GM12878 (cell line): ENCODE data around the gene LARP4B. TPM values are rescaled to one million over a fixed set of nuclear protein-coding genes. Genes with fewer than 3 reads are reported as not detected.

ENCODE experiments used
- ATAC-seq: fragments of 200-7000 bp; cut with Tn5 transposase; 3 replicates; pipeline ENCODE4 v1.9.1; 2020; ENCODE audit warnings: mild to moderate bottlenecking, moderate library complexity
- BruUV-seq: library from RNA; stranded (reverse); fragments of 400-500 nt; replicated peaks from 2 replicates; lab custom pipeline; 2021; lab: Mats Ljungman, UMichigan
- CTCF ChIA-PET: fragments of 300-600 bp; sonication (Branson Sonifier 250); formaldehyde crosslinking; extraction: SDS; loops from one replicate; lab custom pipeline; 2021; ENCODE audit warnings: inconsistent platforms; lab: Yijun Ruan, JAX
- POLR2A ChIA-PET: fragments of 350-600 bp; formaldehyde crosslinking; extraction: SDS; loops from one replicate; lab custom pipeline; 2021; ENCODE audit warnings: inconsistent platforms; lab: Charles Lee
- RAD21 ChIA-PET: fragments of 300-600 bp; sonication (Branson Sonifier 250); formaldehyde crosslinking; loops from one replicate; lab custom pipeline; 2023; ENCODE audit warnings: antibody characterized with exemption; ENCODE audit not compliant: unreplicated experiment; lab: Charles Lee
- SMC1A ChIA-PET: fragments of 300-600 bp; sonication (Branson Sonifier 250); formaldehyde crosslinking; loops from one replicate; lab custom pipeline; 2023; ENCODE audit not compliant: unreplicated experiment, uncharacterized antibody; lab: Charles Lee
- DNase-seq: peaks from one replicate; pipeline ENCODE4 v3.0.0-alpha.2; 2011; ENCODE audit warnings: low read depth, low spot score
- FAIRE-seq: peaks from 3 replicates; lab custom pipeline; 2011; peaks lifted over from hg19 to GRCh38; lab: Jason Lieb, UNC
- H2AFZ ChIP-seq: 2 replicates; pipeline ENCODE4 v1.6.0; 2011; ENCODE audit warnings: low read depth, low read length, control low read depth; ENCODE audit not compliant: control insufficient read depth
- H3K27ac ChIP-seq: 2 replicates; pipeline ENCODE4 v1.5.1; 2011; ENCODE audit warnings: control low read depth; ENCODE audit not compliant: control insufficient read depth, insufficient read depth
- H3K27me3 ChIP-seq, 2 experiments: replicated peaks in 1 of 2; 2 replicates each; pipeline versions ENCODE4 v1.6.0 to v1.6.1; 2011; ENCODE audit warnings: low read length in 1 of 2; ENCODE audit not compliant: control insufficient read depth in 2 of 2, insufficient read depth in 2 of 2
- H3K36me3 ChIP-seq, 2 experiments: 2 replicates each; pipeline ENCODE4 v1.5.1; 2011; ENCODE audit warnings: low read length in 1 of 2; ENCODE audit not compliant: control insufficient read depth in 2 of 2, insufficient read depth in 2 of 2
- H3K4me1 ChIP-seq: 2 replicates; pipeline ENCODE4 v1.6.1; 2011; ENCODE audit warnings: mild to moderate bottlenecking, low read length, moderate library complexity, mixed read lengths; ENCODE audit not compliant: control insufficient read depth, insufficient read depth
- H3K4me2 ChIP-seq: 2 replicates; pipeline ENCODE4 v1.6.0; 2011; ENCODE audit warnings: control low read depth; ENCODE audit not compliant: control insufficient read depth, insufficient read depth
- H3K4me3 ChIP-seq: fragments of 200-600 bp; sonication (generic); 2 replicates; pipeline ENCODE4 v1.5.1; 2016
- H3K79me2 ChIP-seq: 2 replicates; pipeline ENCODE4 v1.6.0; 2011; ENCODE audit warnings: low read length; ENCODE audit not compliant: control insufficient read depth, insufficient read depth
- H3K9ac ChIP-seq: 2 replicates; pipeline ENCODE4 v1.8.0; 2011; ENCODE audit warnings: low read length, control low read depth, mixed read lengths; ENCODE audit not compliant: control insufficient read depth, insufficient read depth
- H3K9me3 ChIP-seq: replicated peaks from 3 replicates; pipeline ENCODE4 v1.5.1; 2011; ENCODE audit warnings: mild to moderate bottlenecking, low read length; ENCODE audit not compliant: control insufficient read depth, insufficient read depth
- H4K20me1 ChIP-seq: 2 replicates; pipeline ENCODE4 v1.6.0; 2011; ENCODE audit not compliant: control insufficient read depth, insufficient read depth
- CHD1 ChIP-seq: IDR thresholded peaks from 2 replicates; pipeline ENCODE4 v1.6.1; 2012; ENCODE audit warnings: low read depth, low read length, improper control_type of control experiment
- IKZF2 ChIP-seq, 2 experiments: fragments of 450-650 bp; IDR thresholded peaks; 2 replicates each; pipeline ENCODE4 v1.6.1; 2017; ENCODE audit warnings: mild to moderate bottlenecking in 2 of 2, moderate library complexity in 2 of 2
- KAT2A ChIP-seq: conservative IDR thresholded peaks from 2 replicates; pipeline ENCODE4 v1.6.1; 2011; ENCODE audit warnings: low read depth, low read length; ENCODE audit not compliant: control insufficient read depth
- MTA3 ChIP-seq: IDR thresholded peaks from 2 replicates; pipeline ENCODE4 v1.6.1; 2012; ENCODE audit warnings: low read length, inconsistent platforms, borderline replicate concordance
- NR2C1 ChIP-seq: fragments of 450-650 bp; IDR thresholded peaks from 2 replicates; pipeline ENCODE4 v1.6.1; 2017; ENCODE audit warnings: antibody characterized with exemption, mild to moderate bottlenecking, moderate library complexity
- PAX5 ChIP-seq: IDR thresholded peaks from 2 replicates; pipeline ENCODE4 v1.6.1; 2011; ENCODE audit warnings: low read depth, low read length, borderline replicate concordance
- RELA ChIP-seq: fragments of 450-650 bp; IDR thresholded peaks from 2 replicates; pipeline ENCODE4 v1.8.0; 2014; ENCODE audit warnings: borderline replicate concordance; ENCODE audit not compliant: partially characterized antibody
- SMAD1 ChIP-seq: fragments of 450-650 bp; IDR thresholded peaks from 2 replicates; pipeline ENCODE4 v1.6.1; 2018; ENCODE audit warnings: mild to moderate bottlenecking, low read depth; ENCODE audit not compliant: partially characterized antibody
- SREBF1 ChIP-seq: IDR thresholded peaks from 2 replicates; pipeline ENCODE4 v1.6.1; 2012; ENCODE audit warnings: mild to moderate bottlenecking, low read length
- ZNF622 ChIP-seq: fragments of 450-650 bp; IDR thresholded peaks from 2 replicates; pipeline ENCODE4 v1.6.1; 2017; ENCODE audit warnings: mild to moderate bottlenecking, inconsistent platforms
- ZSCAN29 ChIP-seq: fragments of 450-650 bp; IDR thresholded peaks from 2 replicates; pipeline ENCODE4 v1.6.1; 2017; ENCODE audit warnings: mild to moderate bottlenecking, moderate library complexity
- WGBS: methylation state at CpG from one replicate; pipeline ENCODE4 v1.1.6; 2016; ENCODE audit warnings: low lambda C conversion rate; ENCODE audit not compliant: insufficient replicate concordance, insufficient coverage; ENCODE audit errors: missing lambda C conversion rate; 5-methylcytosine and 5-hydroxymethylcytosine counted together
- in situ Hi-C: fragments of 300-500 bp; cut with MboI; formaldehyde crosslinking; loops from 9 replicates; pipeline ENCODE4 v1.14.3; 2018; ENCODE audit warnings: mixed read lengths
- intact Hi-C: fragments of 100-400 bp; cut with micrococcal nuclease; formaldehyde crosslinking; loops from one replicate; pipeline ENCODE4 v1.14.2; 2022; ENCODE audit not compliant: unreplicated experiment
- polyA plus RNA-seq, 11 experiments: library from polyadenylated mRNA; depleted of rRNA in 4 of 11; unstranded in 6 of 11; stranded (reverse) in 5 of 11; fragments of >200 nt; fragmentation: Nextera tagmentation in 4 of 11; fragmentation: Illumina TruSeq in 1 of 11; extraction: Ambion mirVana in 4 of 11; extraction: Trizol in 1 of 11; gene quantifications; 1 replicate in 1 of 11; 2 replicates in 10 of 11; pipeline versions ENCODE4 v1.2.1 to v1.2.3, GENCODE V29; 2011 to 2016; ENCODE audit warnings: inconsistent platforms in 2 of 11, missing spikeins in 2 of 11, low read depth in 1 of 11
- total RNA-seq, 4 experiments: library from RNA; depleted of rRNA in 3 of 4; stranded (reverse); fragments of >200 nt in 3 of 4; fragmentation: Illumina TruSeq in 1 of 4; extraction: Trizol in 1 of 4; gene quantifications; 2 replicates each; pipeline versions ENCODE4 v1.2.1 to v1.2.3, GENCODE V29; 2013 to 2021
- TF ChIP-seq, protein P1 (sequence below): IDR thresholded peaks from 2 replicates; pipeline ENCODE4 v1.6.1; 2011; ENCODE audit warnings: borderline replicate concordance, low read depth, mild to moderate bottlenecking, moderate library complexity, low read length; ENCODE audit not compliant: insufficient read depth, poor library complexity, severe bottlenecking
- TF ChIP-seq, protein P2 (sequence below): fragments of 450-650 bp; IDR thresholded peaks from 2 replicates; pipeline ENCODE4 v1.6.1; 2017; ENCODE audit warnings: borderline replicate concordance

The LARP4B gene
- total and polyA plus RNA-seq, 10 of the 15 experiments (the other 5 are each of a cell fraction or from before 2014, with no cell fraction given), result 10.5 to 119 (median 39.4) TPM

DNA sequence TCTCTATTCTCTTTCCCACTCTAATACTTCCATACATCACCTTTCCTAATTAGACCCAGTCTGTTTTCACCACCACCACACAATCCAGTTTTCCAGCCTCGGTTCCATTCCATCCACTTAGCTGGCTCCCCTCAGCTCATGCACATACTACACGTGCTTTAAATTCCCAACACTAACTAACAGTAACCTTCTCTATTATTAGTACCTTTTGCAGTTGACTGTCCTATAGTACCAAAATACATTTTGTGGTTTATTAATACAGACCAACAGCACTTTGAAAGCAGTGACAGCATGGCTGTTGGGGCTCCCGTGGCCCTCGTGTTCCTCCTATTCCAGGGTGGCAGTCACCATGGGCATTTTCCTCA is 64.9 kb downstream of the LARP4B start:
- Histone ChIP-seq H4K20me1 (no peaks in the 10 kb centered on the region), H2AFZ (no peak overlapping the region), H3K9me3 (no peaks in the 10 kb centered on the region), H3K4me2 (no peak overlapping the region), H3K36me3 (peaks cover 17 to 32% of the 10 kb centered on the region in 2 experiments), H3K4me3 (no peak overlapping the region), H3K4me1 (peaks cover 17% of the 10 kb centered on the region), H3K9ac (no peak overlapping the region), H3K27ac (no peak overlapping the region), H3K79me2 (peaks cover 13% of the 10 kb centered on the region), H3K27me3 (no peaks in the 10 kb centered on the region)
- FAIRE-seq, result no peak
- SMC1A ChIA-PET, result no interaction called here
- DNase-seq, result no peak
- in situ Hi-C loops, result no loop called here
- WGBS, result 84% methylated on average over 4 of the region's 4 CpGs
- POLR2A ChIA-PET, result no interaction called here
- no peak for ATAC-seq
- BruUV-seq, result no TSS peak
- CTCF ChIA-PET, result interaction anchor here (0.6 kb wide), 1 partner anchor 119 kb away, joined by 3 read pairs; no protein-coding TSS in a partner anchor
- RAD21 ChIA-PET, result no interaction called here
- intact Hi-C loops, result no loop called here
- TF ChIP-seq SREBF1, result no peak
- TF ChIP-seq, protein P1, sequence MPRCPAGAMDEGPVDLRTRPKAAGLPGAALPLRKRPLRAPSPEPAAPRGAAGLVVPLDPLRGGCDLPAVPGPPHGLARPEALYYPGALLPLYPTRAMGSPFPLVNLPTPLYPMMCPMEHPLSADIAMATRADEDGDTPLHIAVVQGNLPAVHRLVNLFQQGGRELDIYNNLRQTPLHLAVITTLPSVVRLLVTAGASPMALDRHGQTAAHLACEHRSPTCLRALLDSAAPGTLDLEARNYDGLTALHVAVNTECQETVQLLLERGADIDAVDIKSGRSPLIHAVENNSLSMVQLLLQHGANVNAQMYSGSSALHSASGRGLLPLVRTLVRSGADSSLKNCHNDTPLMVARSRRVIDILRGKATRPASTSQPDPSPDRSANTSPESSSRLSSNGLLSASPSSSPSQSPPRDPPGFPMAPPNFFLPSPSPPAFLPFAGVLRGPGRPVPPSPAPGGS, result no peak
- no peak for TF ChIP-seq SMAD1
- TF ChIP-seq RELA, result no peak
- TF ChIP-seq NR2C1, result no peak
- no peak for TF ChIP-seq IKZF2 (IDR thresholded peaks at IDR 0.05)
- no peak for TF ChIP-seq ZNF622
- no peak for TF ChIP-seq CHD1
- no peak for TF ChIP-seq PAX5
- TF ChIP-seq, protein P2, sequence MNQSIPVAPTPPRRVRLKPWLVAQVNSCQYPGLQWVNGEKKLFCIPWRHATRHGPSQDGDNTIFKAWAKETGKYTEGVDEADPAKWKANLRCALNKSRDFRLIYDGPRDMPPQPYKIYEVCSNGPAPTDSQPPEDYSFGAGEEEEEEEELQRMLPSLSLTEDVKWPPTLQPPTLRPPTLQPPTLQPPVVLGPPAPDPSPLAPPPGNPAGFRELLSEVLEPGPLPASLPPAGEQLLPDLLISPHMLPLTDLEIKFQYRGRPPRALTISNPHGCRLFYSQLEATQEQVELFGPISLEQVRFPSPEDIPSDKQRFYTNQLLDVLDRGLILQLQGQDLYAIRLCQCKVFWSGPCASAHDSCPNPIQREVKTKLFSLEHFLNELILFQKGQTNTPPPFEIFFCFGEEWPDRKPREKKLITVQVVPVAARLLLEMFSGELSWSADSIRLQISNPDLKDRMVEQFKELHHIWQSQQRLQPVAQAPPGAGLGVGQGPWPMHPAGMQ, result no peak
- TF ChIP-seq KAT2A, result no peak
- TF ChIP-seq MTA3, result no peak
- no peak for TF ChIP-seq ZSCAN29
